Neutrophil (primary cell): ENCODE results near the gene BICDL1.

Experiments
- H3K27ac ChIP-seq: fragments of 200-600 bp; sonication (generic); 2 replicates; pipeline ENCODE4 v1.5.1; 2016; ENCODE audit warnings: mild to moderate bottlenecking, moderate library complexity
- H3K27me3 ChIP-seq: fragments of 200-600 bp; sonication (generic); 2 replicates; pipeline ENCODE4 v1.6.0; 2016; ENCODE audit warnings: mild to moderate bottlenecking
- H3K36me3 ChIP-seq: fragments of 200-600 bp; sonication (generic); 2 replicates; pipeline ENCODE4 v1.5.1; 2017
- H3K4me1 ChIP-seq, 2 experiments: fragments of 200-600 bp in 1 of 2; sonication (generic) in 1 of 2; 1 replicate in 1 of 2; 2 replicates in 1 of 2; pipeline versions ENCODE4 v1.5.1 to v1.6.1; 2013 to 2016; ENCODE audit warnings: low read depth in 1 of 2, low read length in 1 of 2, mild to moderate bottlenecking in 1 of 2, moderate library complexity in 1 of 2; ENCODE audit not compliant: control insufficient read depth in 1 of 2, insufficient read depth in 1 of 2
- H3K4me3 ChIP-seq, 2 experiments: fragments of 200-600 bp in 1 of 2; sonication (generic) in 1 of 2; 1 replicate in 1 of 2; 2 replicates in 1 of 2; pipeline ENCODE4 v1.5.1; 2013 to 2016; ENCODE audit warnings: low read depth in 1 of 2, low read length in 1 of 2, mild to moderate bottlenecking in 1 of 2, moderate library complexity in 1 of 2
- H3K9me3 ChIP-seq: fragments of 200-600 bp; sonication (generic); 2 replicates; pipeline ENCODE4 v1.5.1; 2016
- CTCF ChIP-seq: fragments of 200-600 bp; sonication (generic); IDR thresholded peaks from 2 replicates; pipeline ENCODE4 v1.5.1; 2016; ENCODE audit warnings: antibody characterized with exemption

BICDL1 gene

DNA sequence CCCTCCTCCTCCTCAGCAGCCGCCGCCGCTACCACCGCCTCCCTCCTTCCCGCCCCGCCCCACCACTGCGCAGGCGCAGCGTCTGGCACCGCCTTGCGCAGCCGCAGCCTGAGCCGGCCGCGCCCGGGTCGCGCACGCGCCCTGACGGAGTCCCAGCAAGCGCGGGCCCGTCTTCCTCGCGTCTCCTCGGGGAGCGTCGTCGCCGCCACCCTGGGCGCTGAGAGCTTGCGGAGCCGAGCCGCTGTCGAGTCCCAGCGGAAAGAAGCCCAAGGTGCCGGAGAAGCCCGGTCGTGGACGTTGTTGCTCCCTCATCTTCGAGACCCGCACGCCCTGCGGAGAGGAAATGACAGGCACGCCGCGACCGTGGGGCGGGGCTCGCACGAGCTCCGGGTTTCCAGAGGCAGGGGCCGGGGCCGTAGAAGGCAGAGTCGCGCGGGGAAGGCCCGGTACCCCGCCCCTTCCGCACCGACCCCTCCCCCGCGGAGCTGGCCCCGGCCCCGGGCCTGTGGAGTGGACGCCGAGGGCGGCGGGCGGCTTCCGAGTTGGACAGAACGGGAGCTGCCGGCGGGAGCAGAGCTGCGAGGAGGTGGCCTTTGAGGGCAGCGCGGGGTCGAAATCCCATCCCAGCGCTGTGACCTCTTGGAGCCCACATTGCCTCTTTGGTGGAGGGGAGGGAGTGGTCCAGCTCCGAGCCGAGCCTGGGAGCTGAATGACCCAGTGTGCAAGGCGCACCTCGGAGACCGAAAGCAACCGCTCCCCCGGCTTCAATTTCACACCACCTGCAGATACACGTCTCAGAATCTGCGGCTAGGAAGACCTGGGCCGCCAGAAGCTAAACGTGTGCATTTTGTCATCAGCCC lies 128.0 kb downstream of the BICDL1 start:
- Histone ChIP-seq H3K4me1 (peaks cover 37% of the 10 kb centered on the region in 2 experiments), H3K36me3 (peaks cover 8% of the 10 kb centered on the region), H3K4me3 (peak overlapping the region; percentile 73 to 99), H3K9me3 (no peaks in the 10 kb centered on the region), H3K27me3 (no peaks in the 10 kb centered on the region), H3K27ac (peak overlapping the region; percentile 95)
- TF ChIP-seq CTCF: peak; percentile 42

DNA sequence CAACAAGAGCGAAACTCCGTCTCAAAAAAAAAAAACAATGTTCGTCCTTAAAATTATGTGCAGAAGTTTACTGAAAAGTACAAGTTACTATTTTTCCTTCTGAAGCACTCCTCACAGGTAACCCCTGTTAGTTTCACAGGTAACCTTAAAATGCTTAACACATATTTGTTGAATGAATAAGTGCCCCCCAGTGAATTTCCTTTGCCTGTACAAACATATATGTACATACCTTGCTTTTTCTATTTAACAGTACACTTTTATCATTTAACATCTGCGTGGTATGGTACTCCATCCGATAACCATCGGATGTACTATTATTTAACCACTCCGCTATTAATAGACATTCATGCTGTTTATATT lies 128.9 kb downstream of the BICDL1 start:
- H3K27ac ChIP-seq: no peak overlapping the region
- H3K4me3 ChIP-seq: peak overlapping the region; percentile 73 to 99
- no peak for TF ChIP-seq CTCF
- H3K36me3 ChIP-seq: peaks cover 8% of the 10 kb centered on the region
- H3K27me3 ChIP-seq: no peaks in the 10 kb centered on the region
- peaks cover 37% of the 10 kb centered on the region in 2 experiments for H3K4me1 ChIP-seq
- no peaks in the 10 kb centered on the region for H3K9me3 ChIP-seq

DNA sequence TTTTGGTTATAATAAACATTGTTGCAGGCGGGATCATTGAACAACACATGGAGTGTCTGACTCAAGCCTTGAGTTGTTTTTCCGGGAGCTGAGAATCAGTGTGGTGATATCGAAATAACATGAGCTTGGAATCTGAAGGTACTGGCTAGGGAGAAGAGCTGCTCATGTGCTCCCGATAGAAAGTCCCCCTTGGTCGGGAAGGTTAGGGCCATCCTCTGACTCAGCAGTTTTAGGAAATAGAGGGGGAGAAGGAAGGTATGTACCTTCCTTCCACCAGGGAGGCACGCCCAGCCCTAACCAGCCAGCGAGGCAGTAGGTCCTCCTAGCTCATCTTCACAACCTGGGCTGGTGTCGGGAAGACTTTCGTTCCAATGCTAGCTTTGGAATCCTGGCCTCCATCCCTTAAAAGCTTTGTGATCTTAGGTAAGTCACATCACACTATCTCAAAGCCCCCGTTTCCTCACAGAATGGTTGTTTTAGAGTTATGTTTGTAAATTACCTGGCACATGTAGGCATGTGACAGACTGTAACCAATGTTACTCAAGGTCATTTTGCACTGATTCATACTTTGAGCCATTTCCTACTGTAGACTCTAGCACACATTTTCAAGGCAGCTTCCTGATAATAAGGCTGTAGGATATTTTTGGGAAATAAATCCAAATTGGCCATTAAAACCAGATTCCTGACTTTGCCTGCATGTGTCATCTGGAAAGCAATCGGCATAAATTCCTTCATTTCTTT lies 129.5 kb downstream of the BICDL1 start:
- Histone ChIP-seq H3K4me1 (peaks cover 37% of the 10 kb centered on the region in 2 experiments), H3K27ac (no peak overlapping the region)
- TF ChIP-seq CTCF: no peak

GRCh38 chr12:120119271-120119973 lies 130.4 kb downstream of the BICDL1 start:
- no peaks in the 10 kb centered on the region for H3K27me3 ChIP-seq
- no peak overlapping the region for H3K4me3 ChIP-seq
- no peak overlapping the region for H3K27ac ChIP-seq
- H3K4me1 ChIP-seq: peaks cover 35 to 36% of the 10 kb centered on the region in 2 experiments
- no peak for TF ChIP-seq CTCF
- no peaks in the 10 kb centered on the region for H3K9me3 ChIP-seq
- peaks cover 3% of the 10 kb centered on the region for H3K36me3 ChIP-seq

More for the DNA sequence above, 129.5 kb downstream of the BICDL1 start:
- Histone ChIP-seq H3K9me3 (no peaks in the 10 kb centered on the region), H3K36me3 (peaks cover 8% of the 10 kb centered on the region), H3K4me3 (no peak overlapping the region), H3K27me3 (no peaks in the 10 kb centered on the region)

DNA sequence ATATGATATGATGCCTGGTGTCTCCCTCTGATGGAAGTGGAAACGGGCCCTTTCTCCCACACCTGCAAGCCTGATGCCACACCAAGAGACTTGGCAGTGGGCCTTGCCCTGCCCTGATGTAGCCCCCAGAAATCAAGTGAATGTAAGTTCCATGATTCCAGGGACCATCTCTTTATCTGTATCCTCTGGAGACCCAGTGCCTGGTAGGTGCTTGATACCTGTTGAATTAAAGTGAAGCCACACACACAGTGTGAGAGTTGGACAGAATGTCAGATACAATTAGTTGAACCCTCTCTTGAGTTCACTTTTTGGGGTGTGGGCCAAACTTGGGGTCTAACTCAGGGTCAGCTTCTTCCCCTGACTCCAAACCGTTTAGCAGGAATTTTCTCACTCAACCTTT lies 132.3 kb downstream of the BICDL1 start:
- Histone ChIP-seq H3K9me3 (no peaks in the 10 kb centered on the region), H3K27me3 (no peaks in the 10 kb centered on the region), H3K4me1 (peaks cover 27 to 28% of the 10 kb centered on the region in 2 experiments), H3K4me3 (no peak overlapping the region), H3K27ac (no peak overlapping the region), H3K36me3 (no peaks in the 10 kb centered on the region)
- TF ChIP-seq CTCF: no peak
